HEK293 (cell line): ENCODE results near the gene CACNA1E.

Source experiments
- CTCF ChIA-PET: fragments of 350-600 bp; formaldehyde crosslinking; extraction: SDS; loops from one replicate; lab custom pipeline; 2021; ENCODE audit warnings: antibody characterized with exemption; lab: Yijun Ruan, JAX
- POLR2A ChIA-PET: fragments of 300-600 bp; formaldehyde crosslinking; extraction: SDS; loops from one replicate; lab custom pipeline; 2020; ENCODE audit warnings: antibody characterized with exemption, inconsistent platforms; lab: Yijun Ruan, JAX
- H3K27ac ChIP-seq: fragments of 200-500 bp; sonication (Bioruptor generic); 2 replicates; pipeline ENCODE4 v1.5.1; 2014; ENCODE audit warnings: low read depth, low read length, control low read depth, inconsistent platforms; ENCODE audit errors: extremely low read depth
- H3K36me3 ChIP-seq, 2 experiments: fragments of 200-500 bp in 1 of 2; sonication (Bioruptor generic) in 1 of 2; 1 replicate in 1 of 2; 2 replicates in 1 of 2; pipeline ENCODE4 v1.5.1; 2014 to 2017; ENCODE audit warnings: inconsistent platforms in 2 of 2, low read length in 2 of 2; ENCODE audit not compliant: control insufficient read depth in 2 of 2, insufficient read depth in 1 of 2
- H3K4me1 ChIP-seq: fragments of 200-500 bp; sonication (Bioruptor generic); 2 replicates; pipeline ENCODE4 v1.5.1; 2014; ENCODE audit warnings: mild to moderate bottlenecking, low read length, inconsistent platforms; ENCODE audit not compliant: control insufficient read depth, insufficient read depth
- H3K4me3 ChIP-seq: 2 replicates; pipeline ENCODE4 v1.5.1; 2011; ENCODE audit warnings: low read depth, mild to moderate bottlenecking, control low read depth, low read length, moderate library complexity
- H3K9me3 ChIP-seq: fragments of 200-500 bp; sonication (Bioruptor generic); 2 replicates; pipeline ENCODE4 v1.5.1; 2014; ENCODE audit warnings: low read depth, low read length, inconsistent platforms; ENCODE audit not compliant: control insufficient read depth, insufficient read depth
- GFI1B ChIP-seq: fragments of 450-650 bp; formaldehyde crosslinking; IDR thresholded peaks from 2 replicates; pipeline ENCODE4 v1.5.1; 2016; ENCODE audit warnings: missing biosample characterization, missing genetic modification characterization
- ZFP41 ChIP-seq: fragments of 450-650 bp; formaldehyde crosslinking; IDR thresholded peaks from 2 replicates; pipeline ENCODE4 v1.5.1; 2016; ENCODE audit warnings: missing biosample characterization, missing genetic modification characterization, borderline replicate concordance
- ZNF157 ChIP-seq: fragments of 450-650 bp; formaldehyde crosslinking; IDR thresholded peaks from 2 replicates; pipeline ENCODE4 v1.5.1; 2016; ENCODE audit warnings: missing biosample characterization, missing genetic modification characterization
- ZNF341 ChIP-seq: fragments of 450-650 bp; formaldehyde crosslinking; IDR thresholded peaks from 2 replicates; pipeline ENCODE4; 2016; ENCODE audit warnings: low read depth, missing biosample characterization, missing genetic modification characterization
- ZNF391 ChIP-seq: fragments of 450-650 bp; formaldehyde crosslinking; IDR thresholded peaks from 2 replicates; pipeline ENCODE4 v1.5.1; 2016; ENCODE audit warnings: low read depth, missing biosample characterization, missing genetic modification characterization, borderline replicate concordance
- ZNF48 ChIP-seq: fragments of 450-650 bp; formaldehyde crosslinking; IDR thresholded peaks from 2 replicates; pipeline ENCODE4 v1.5.1; 2016; ENCODE audit warnings: missing biosample characterization, missing genetic modification characterization
- ZNF510 ChIP-seq: fragments of 450-650 bp; formaldehyde crosslinking; IDR thresholded peaks from 2 replicates; pipeline ENCODE4 v1.5.1; 2018; ENCODE audit warnings: mild to moderate bottlenecking, missing genetic modification characterization, missing biosample characterization; ENCODE audit not compliant: insufficient replicate concordance
- ZNF747 ChIP-seq: fragments of 450-650 bp; formaldehyde crosslinking; IDR thresholded peaks from 2 replicates; pipeline ENCODE4 v1.5.1; 2016; ENCODE audit warnings: missing biosample characterization, missing genetic modification characterization
- TF ChIP-seq, protein P1 (sequence below): fragments of 450-650 bp; formaldehyde crosslinking; IDR thresholded peaks from 2 replicates; pipeline ENCODE4 v1.5.1; 2016; ENCODE audit warnings: missing biosample characterization, missing genetic modification characterization
- TF ChIP-seq, protein P2 (sequence below): fragments of 450-650 bp; formaldehyde crosslinking; IDR thresholded peaks from 2 replicates; pipeline ENCODE4 v1.5.1; 2017; ENCODE audit warnings: missing biosample characterization, missing genetic modification characterization
- TF ChIP-seq, protein P3 (sequence below): fragments of 450-650 bp; formaldehyde crosslinking; IDR thresholded peaks from 2 replicates; pipeline ENCODE4 v1.5.1; 2016; ENCODE audit warnings: missing biosample characterization, missing genetic modification characterization
- TF ChIP-seq, protein P4 (sequence below): fragments of 450-650 bp; formaldehyde crosslinking; IDR thresholded peaks from 2 replicates; pipeline ENCODE4 v1.5.1; 2017; ENCODE audit warnings: missing biosample characterization, missing genetic modification characterization
- TF ChIP-seq, protein P5 (sequence below): fragments of 450-650 bp; formaldehyde crosslinking; IDR thresholded peaks from 2 replicates; pipeline ENCODE4 v1.5.1; 2017; ENCODE audit warnings: missing biosample characterization, missing genetic modification characterization

CACNA1E gene

DNA sequence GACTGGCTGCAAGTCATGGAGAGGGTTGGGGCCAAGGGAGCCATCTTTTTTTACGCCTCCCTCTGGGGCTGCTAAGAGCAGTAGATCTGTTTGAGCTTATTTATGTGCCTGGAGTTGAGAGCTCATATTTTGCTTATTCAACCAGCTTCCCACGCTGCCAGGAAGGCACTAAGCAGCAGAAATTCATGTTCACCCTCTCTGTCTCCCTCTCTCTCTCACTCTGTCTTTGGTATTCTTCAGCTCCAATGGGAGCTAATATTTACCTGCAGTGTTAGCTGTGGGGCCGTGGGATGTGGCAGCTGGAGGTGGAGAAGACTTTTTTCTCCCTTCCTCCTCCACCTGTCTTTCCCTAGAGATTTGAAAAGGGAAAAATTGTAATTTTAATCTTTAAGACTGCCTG, 26.8 kb upstream of the CACNA1E start:
- H3K36me3 ChIP-seq: no peaks in the 10 kb centered on the region
- ChIA-PET POLR2A (no interaction called here), CTCF (no interaction called here)
- no peaks in the 10 kb centered on the region for H3K9me3 ChIP-seq
- no peak overlapping the region for H3K27ac ChIP-seq
- no peaks in the 10 kb centered on the region for H3K4me1 ChIP-seq
- no peak overlapping the region for H3K4me3 ChIP-seq
- TF ChIP-seq ZNF157 (tag by site-specific recombination) (no peak), GFI1B (tag by site-specific recombination) (no peak), ZNF341 (tag by site-specific recombination) (no peak), ZNF510 (tag by site-specific recombination) (no peak), ZFP41 (no peak), ZNF747 (tag by site-specific recombination) (no peak), ZNF391 (tag by site-specific recombination) (no peak)
- TF ChIP-seq, protein P1, sequence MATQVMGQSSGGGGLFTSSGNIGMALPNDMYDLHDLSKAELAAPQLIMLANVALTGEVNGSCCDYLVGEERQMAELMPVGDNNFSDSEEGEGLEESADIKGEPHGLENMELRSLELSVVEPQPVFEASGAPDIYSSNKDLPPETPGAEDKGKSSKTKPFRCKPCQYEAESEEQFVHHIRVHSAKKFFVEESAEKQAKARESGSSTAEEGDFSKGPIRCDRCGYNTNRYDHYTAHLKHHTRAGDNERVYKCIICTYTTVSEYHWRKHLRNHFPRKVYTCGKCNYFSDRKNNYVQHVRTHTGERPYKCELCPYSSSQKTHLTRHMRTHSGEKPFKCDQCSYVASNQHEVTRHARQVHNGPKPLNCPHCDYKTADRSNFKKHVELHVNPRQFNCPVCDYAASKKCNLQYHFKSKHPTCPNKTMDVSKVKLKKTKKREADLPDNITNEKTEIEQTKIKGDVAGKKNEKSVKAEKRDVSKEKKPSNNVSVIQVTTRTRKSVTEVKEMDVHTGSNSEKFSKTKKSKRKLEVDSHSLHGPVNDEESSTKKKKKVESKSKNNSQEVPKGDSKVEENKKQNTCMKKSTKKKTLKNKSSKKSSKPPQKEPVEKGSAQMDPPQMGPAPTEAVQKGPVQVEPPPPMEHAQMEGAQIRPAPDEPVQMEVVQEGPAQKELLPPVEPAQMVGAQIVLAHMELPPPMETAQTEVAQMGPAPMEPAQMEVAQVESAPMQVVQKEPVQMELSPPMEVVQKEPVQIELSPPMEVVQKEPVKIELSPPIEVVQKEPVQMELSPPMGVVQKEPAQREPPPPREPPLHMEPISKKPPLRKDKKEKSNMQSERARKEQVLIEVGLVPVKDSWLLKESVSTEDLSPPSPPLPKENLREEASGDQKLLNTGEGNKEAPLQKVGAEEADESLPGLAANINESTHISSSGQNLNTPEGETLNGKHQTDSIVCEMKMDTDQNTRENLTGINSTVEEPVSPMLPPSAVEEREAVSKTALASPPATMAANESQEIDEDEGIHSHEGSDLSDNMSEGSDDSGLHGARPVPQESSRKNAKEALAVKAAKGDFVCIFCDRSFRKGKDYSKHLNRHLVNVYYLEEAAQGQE: no peak
- TF ChIP-seq, protein P2, sequence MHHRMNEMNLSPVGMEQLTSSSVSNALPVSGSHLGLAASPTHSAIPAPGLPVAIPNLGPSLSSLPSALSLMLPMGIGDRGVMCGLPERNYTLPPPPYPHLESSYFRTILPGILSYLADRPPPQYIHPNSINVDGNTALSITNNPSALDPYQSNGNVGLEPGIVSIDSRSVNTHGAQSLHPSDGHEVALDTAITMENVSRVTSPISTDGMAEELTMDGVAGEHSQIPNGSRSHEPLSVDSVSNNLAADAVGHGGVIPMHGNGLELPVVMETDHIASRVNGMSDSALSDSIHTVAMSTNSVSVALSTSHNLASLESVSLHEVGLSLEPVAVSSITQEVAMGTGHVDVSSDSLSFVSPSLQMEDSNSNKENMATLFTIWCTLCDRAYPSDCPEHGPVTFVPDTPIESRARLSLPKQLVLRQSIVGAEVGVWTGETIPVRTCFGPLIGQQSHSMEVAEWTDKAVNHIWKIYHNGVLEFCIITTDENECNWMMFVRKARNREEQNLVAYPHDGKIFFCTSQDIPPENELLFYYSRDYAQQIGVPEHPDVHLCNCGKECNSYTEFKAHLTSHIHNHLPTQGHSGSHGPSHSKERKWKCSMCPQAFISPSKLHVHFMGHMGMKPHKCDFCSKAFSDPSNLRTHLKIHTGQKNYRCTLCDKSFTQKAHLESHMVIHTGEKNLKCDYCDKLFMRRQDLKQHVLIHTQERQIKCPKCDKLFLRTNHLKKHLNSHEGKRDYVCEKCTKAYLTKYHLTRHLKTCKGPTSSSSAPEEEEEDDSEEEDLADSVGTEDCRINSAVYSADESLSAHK (tag by site-specific recombination): no peak
- TF ChIP-seq, protein P3, sequence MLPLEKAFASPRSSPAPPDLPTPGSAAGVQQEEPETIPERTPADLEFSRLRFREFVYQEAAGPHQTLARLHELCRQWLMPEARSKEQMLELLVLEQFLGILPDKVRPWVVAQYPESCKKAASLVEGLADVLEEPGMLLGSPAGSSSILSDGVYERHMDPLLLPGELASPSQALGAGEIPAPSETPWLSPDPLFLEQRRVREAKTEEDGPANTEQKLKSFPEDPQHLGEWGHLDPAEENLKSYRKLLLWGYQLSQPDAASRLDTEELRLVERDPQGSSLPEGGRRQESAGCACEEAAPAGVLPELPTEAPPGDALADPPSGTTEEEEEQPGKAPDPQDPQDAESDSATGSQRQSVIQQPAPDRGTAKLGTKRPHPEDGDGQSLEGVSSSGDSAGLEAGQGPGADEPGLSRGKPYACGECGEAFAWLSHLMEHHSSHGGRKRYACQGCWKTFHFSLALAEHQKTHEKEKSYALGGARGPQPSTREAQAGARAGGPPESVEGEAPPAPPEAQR (tag by site-specific recombination): no peak
- TF ChIP-seq, protein P4, sequence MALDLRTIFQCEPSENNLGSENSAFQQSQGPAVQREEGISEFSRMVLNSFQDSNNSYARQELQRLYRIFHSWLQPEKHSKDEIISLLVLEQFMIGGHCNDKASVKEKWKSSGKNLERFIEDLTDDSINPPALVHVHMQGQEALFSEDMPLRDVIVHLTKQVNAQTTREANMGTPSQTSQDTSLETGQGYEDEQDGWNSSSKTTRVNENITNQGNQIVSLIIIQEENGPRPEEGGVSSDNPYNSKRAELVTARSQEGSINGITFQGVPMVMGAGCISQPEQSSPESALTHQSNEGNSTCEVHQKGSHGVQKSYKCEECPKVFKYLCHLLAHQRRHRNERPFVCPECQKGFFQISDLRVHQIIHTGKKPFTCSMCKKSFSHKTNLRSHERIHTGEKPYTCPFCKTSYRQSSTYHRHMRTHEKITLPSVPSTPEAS: no peak

DNA sequence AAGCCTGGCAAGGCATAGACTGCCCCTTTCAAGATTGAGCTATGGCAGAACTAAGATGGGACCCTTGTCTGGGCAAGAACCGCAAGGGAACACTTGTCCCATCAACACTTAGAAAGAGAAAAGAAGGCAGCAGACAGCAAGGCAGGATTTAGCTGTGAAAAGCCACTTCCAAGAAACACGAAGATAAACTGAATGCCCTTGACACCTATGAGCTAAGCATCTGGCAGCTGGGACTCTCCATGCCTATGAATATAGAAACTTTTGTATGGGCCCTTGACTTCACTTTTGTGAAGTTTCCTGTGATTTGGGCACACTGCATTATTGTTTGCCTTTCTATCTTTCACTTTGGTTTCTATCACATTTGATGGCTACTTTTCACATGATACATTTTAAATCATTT, 24.9 kb upstream of the CACNA1E start:
- Histone ChIP-seq H3K36me3 (no peaks in the 10 kb centered on the region), H3K27ac (no peak overlapping the region), H3K4me3 (no peak overlapping the region), H3K4me1 (no peaks in the 10 kb centered on the region), H3K9me3 (no peaks in the 10 kb centered on the region)
- CTCF ChIA-PET: interaction anchor here (2.0 kb wide), 1 partner anchor 22 kb away, joined by 6 read pairs; no protein-coding TSS in a partner anchor
- TF ChIP-seq, protein P5, sequence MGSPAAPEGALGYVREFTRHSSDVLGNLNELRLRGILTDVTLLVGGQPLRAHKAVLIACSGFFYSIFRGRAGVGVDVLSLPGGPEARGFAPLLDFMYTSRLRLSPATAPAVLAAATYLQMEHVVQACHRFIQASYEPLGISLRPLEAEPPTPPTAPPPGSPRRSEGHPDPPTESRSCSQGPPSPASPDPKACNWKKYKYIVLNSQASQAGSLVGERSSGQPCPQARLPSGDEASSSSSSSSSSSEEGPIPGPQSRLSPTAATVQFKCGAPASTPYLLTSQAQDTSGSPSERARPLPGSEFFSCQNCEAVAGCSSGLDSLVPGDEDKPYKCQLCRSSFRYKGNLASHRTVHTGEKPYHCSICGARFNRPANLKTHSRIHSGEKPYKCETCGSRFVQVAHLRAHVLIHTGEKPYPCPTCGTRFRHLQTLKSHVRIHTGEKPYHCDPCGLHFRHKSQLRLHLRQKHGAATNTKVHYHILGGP (tag by site-specific recombination): no peak
- TF ChIP-seq ZNF48 (tag by site-specific recombination): no peak
- TF ChIP-seq, protein P4: no peak
- POLR2A ChIA-PET: no interaction called here
